Spleen (tissue), 7 donors: Measurements from ENCODE around the gene RBM39.
A peak's percentile ranks its signal among the peaks of the same experiment; 100 is the strongest.
"Not testable (repeated sequence)": the region's sequence is repeated elsewhere in the genome, so short reads cannot be mapped to it uniquely, and the experiment has no call there.

Experiments
- CTCF ChIP-seq, 11 experiments: fragments of 200-600 bp in 7 of 11; fragments of 450-650 bp in 4 of 11; sonication (generic) in 4 of 11; IDR thresholded peaks in 8 of 11; conservative IDR thresholded peaks in 3 of 11; 1 replicate in 7 of 11; 2 replicates in 4 of 11; pipeline versions ENCODE4 v1.4.0 to v1.8.0; 2016 to 2021; ENCODE audit warnings: antibody characterized with exemption in 11 of 11, inconsistent platforms in 4 of 11, mild to moderate bottlenecking in 1 of 11
- POLR2A ChIP-seq, 3 donors: fragments of 450-650 bp; IDR thresholded peaks; one replicate each; pipeline ENCODE4 v1.5.1; 2017; ENCODE audit warnings: antibody characterized with exemption in 3 of 3, mild to moderate bottlenecking in 1 of 3
- POLR2AphosphoS5 ChIP-seq, 3 donors: sonication (generic); formaldehyde crosslinking; IDR thresholded peaks; one replicate each; pipeline ENCODE4 v1.5.1; 2017; ENCODE audit warnings: antibody characterized with exemption in 3 of 3
- donor health status: DM: no; HTN: no; CAD: no; lungs with moderate emphysema.
- donor health status: DM: no; HTN: no; CAD: no.
- donor health status: DM: no; HTN: no; CAD: no.

GRCh38 chr20:35723275-35723639, 18.8 kb downstream of the RBM39 start:
- TF ChIP-seq POLR2A (IDR thresholded peaks at IDR 0.05); CTCF (IDR thresholded peaks at IDR 0.05 in 8 of 11, conservative IDR thresholded peaks at IDR 0.05 in 3 of 11): not testable (repeated sequence)
- TF ChIP-seq POLR2AphosphoS5 (IDR thresholded peaks at IDR 0.05), result peak in 1 of 3 donors; percentile 8
